B cell (primary cell): ENCODE results near the gene HAGHL. TPM values are rescaled to one million over a fixed set of nuclear protein-coding genes. Genes with fewer than 3 reads are reported as not detected.

Experiments
- ATAC-seq: fragments of 200-7000 bp; cut with Tn5 transposase; one replicate; pipeline ENCODE4 v1.10.0; 2021; ENCODE audit warnings: low read depth, mild to moderate bottlenecking, moderate number of reproducible peaks, moderate library complexity
- CTCF ChIA-PET: fragments of 350-600 bp; sonication (Branson Sonifier 250); formaldehyde crosslinking; loops from one replicate; lab custom pipeline; 2021; ENCODE audit warnings: antibody characterized with exemption, inconsistent platforms; lab: Charles Lee
- POLR2A ChIA-PET: fragments of 350-600 bp; sonication (Branson Sonifier 250); formaldehyde crosslinking; loops from one replicate; lab custom pipeline; 2021; ENCODE audit warnings: antibody characterized with exemption; lab: Charles Lee
- DNase-seq: peaks from one replicate; pipeline ENCODE4 v3.0.0; 2013
- H2AFZ ChIP-seq: 2 replicates; pipeline ENCODE4 v1.6.1; 2012; ENCODE audit warnings: mild to moderate bottlenecking, low read depth, low read length; ENCODE audit not compliant: insufficient read depth, poor library complexity, severe bottlenecking
- H3K27ac ChIP-seq, 2 donors: 1 replicate in 1 of 2; 2 replicates in 1 of 2; pipeline ENCODE4 v1.5.1; 2012 to 2013; ENCODE audit warnings: low read length in 2 of 2, mild to moderate bottlenecking in 2 of 2, moderate library complexity in 1 of 2
- H3K27me3 ChIP-seq, 4 experiments: fragments of 200-600 bp in 1 of 4; sonication (generic) in 1 of 4; replicated peaks in 1 of 4; 1 replicate in 2 of 4; 2 replicates in 2 of 4; pipeline versions ENCODE4 v1.6.1 to v1.7.0; 2013 to 2016; ENCODE audit warnings: low read length in 3 of 4, mild to moderate bottlenecking in 2 of 4, mixed read lengths in 1 of 4, moderate library complexity in 1 of 4; ENCODE audit not compliant: insufficient read depth in 4 of 4, control insufficient read depth in 3 of 4; ENCODE audit errors: control extremely low read depth in 1 of 4
- H3K36me3 ChIP-seq, 2 experiments: replicated peaks in 1 of 2; 1 replicate in 1 of 2; 2 replicates in 1 of 2; pipeline versions ENCODE4 v1.6.1 to v1.7.1; 2013; ENCODE audit warnings: low read length in 1 of 2; ENCODE audit not compliant: insufficient read depth in 2 of 2, control insufficient read depth in 1 of 2; ENCODE audit errors: control extremely low read depth in 1 of 2, extremely low read depth in 1 of 2
- H3K4me1 ChIP-seq, 2 donors: fragments of 200-600 bp in 1 of 2; sonication (generic) in 1 of 2; 1 replicate in 1 of 2; 2 replicates in 1 of 2; pipeline versions ENCODE4 v1.5.1 to v1.6.1; 2013 to 2017; ENCODE audit warnings: low read length in 2 of 2; ENCODE audit not compliant: control insufficient read depth in 2 of 2, insufficient read depth in 2 of 2
- H3K4me2 ChIP-seq: replicated peaks from 2 replicates; pipeline ENCODE3; 2012; ENCODE audit warnings: mild to moderate bottlenecking, low read depth, low read length; ENCODE audit not compliant: poor library complexity, severe bottlenecking
- H3K4me3 ChIP-seq, 5 experiments: fragments of 200-600 bp in 1 of 5; sonication (generic) in 1 of 5; 1 replicate in 3 of 5; 2 replicates in 2 of 5; pipeline versions ENCODE4 v1.5.1 to v1.7.0; 2011 to 2016; ENCODE audit warnings: low read length in 4 of 5, mild to moderate bottlenecking in 4 of 5, low read depth in 2 of 5, control low read depth in 1 of 5, moderate library complexity in 1 of 5; ENCODE audit not compliant: insufficient read depth in 1 of 5; ENCODE audit errors: control extremely low read depth in 1 of 5, extremely low read depth in 1 of 5
- H3K79me2 ChIP-seq: fragments of 200-600 bp; sonication (generic); one replicate; pipeline ENCODE4 v1.6.0; 2016; ENCODE audit warnings: low read length; ENCODE audit not compliant: control insufficient read depth, insufficient read depth
- H3K9ac ChIP-seq: fragments of 200-600 bp; sonication (generic); 2 replicates; pipeline ENCODE4 v1.6.1; 2017; ENCODE audit warnings: mild to moderate bottlenecking, low read length, moderate library complexity
- H3K9me3 ChIP-seq, 3 donors: one replicate each; pipeline versions ENCODE4 v1.6.1 to v1.7.1; 2013; ENCODE audit warnings: low read length in 2 of 3; ENCODE audit not compliant: control insufficient read depth in 2 of 3, insufficient read depth in 1 of 3; ENCODE audit errors: control extremely low read depth in 1 of 3
- H4K20me1 ChIP-seq: 2 replicates; pipeline ENCODE4 v1.6.0; 2012; ENCODE audit warnings: mild to moderate bottlenecking, low read length; ENCODE audit not compliant: insufficient read depth, control insufficient read depth, poor library complexity, severe bottlenecking
- H3K27ac Mint-ChIP-seq: one replicate; pipeline ENCODE4 v1.8.0; 2021; ENCODE audit warnings: mixed read lengths
- H3K27me3 Mint-ChIP-seq: one replicate; pipeline ENCODE4 v1.8.0; 2021; ENCODE audit warnings: mixed read lengths
- H3K4me1 Mint-ChIP-seq: one replicate; pipeline ENCODE4 v1.8.0; 2021; ENCODE audit warnings: mixed read lengths
- H3K4me3 Mint-ChIP-seq: one replicate; pipeline ENCODE4 v1.8.0; 2021; ENCODE audit warnings: mixed read lengths
- H3K9me3 Mint-ChIP-seq: one replicate; pipeline ENCODE4 v1.8.0; 2022; ENCODE audit warnings: mixed read lengths; ENCODE audit not compliant: insufficient read depth
- CTCF ChIP-seq: fragments of 200-600 bp; IDR thresholded peaks from one replicate; pipeline ENCODE4 v1.8.0; 2022; ENCODE audit warnings: antibody characterized with exemption, mild to moderate bottlenecking
- EZH2 ChIP-seq: IDR thresholded peaks from 2 replicates; pipeline ENCODE4 v1.6.1; 2012; ENCODE audit warnings: borderline replicate concordance, low read depth, mild to moderate bottlenecking, moderate library complexity, low read length; ENCODE audit not compliant: insufficient read depth, poor library complexity, severe bottlenecking
- WGBS: methylation state at CpG from one replicate; pipeline ENCODE4 v1.1.5; 2013; ENCODE audit warnings: missing lambda C conversion rate; ENCODE audit not compliant: insufficient coverage; 5-methylcytosine and 5-hydroxymethylcytosine counted together
- intact Hi-C: fragments of 100-400 bp; cut with micrococcal nuclease; formaldehyde crosslinking; loops from one replicate; pipeline ENCODE4 v1.10.0; 2022
- polyA plus RNA-seq: library from polyadenylated mRNA; depleted of rRNA; stranded (reverse); fragments of >200 nt; gene quantifications from 2 replicates; pipeline ENCODE4 v1.2.3, GENCODE V29; 2012
- total RNA-seq, 2 donors: library from RNA; stranded (reverse); fragments of 120-200 nt in 1 of 2; gene quantifications; 1 replicate in 1 of 2; 2 replicates in 1 of 2; pipeline versions ENCODE4 v1.2.3 to v1.2.4, GENCODE V29; 2013 to 2022

The HAGHL gene
- total and polyA plus RNA-seq, 2 donors (not counting 1 experiment from before 2014, with no cell fraction given), result 32.3 to 87.1 TPM

GRCh38 chr16:722835-723633 is 3.9 kb upstream of the HAGHL start:
- no peaks in the 10 kb centered on the region for H3K79me2 ChIP-seq
- no peaks in the 10 kb centered on the region for H3K27me3 Mint-ChIP-seq
- WGBS, result 89% methylated on average over 18 of the region's 24 CpGs
- H4K20me1 ChIP-seq, result peaks cover 16% of the 10 kb centered on the region
- H3K36me3 ChIP-seq, result no peaks in the 10 kb centered on the region
- no peak for TF ChIP-seq EZH2
- TF ChIP-seq CTCF, result no peak
- peaks cover 22 to 47% of the 10 kb centered on the region in 2 donors for H3K4me1 ChIP-seq
- intact Hi-C loops, result loop anchor here (5.0 kb wide), 1 partner anchor 41 kb away; the partner anchor contains the start of genes JMJD8 and STUB1
- H3K27me3 ChIP-seq, result no peaks in the 10 kb centered on the region
- H3K27ac Mint-ChIP-seq, result peak overlapping the region; percentile 41
- H3K4me1 Mint-ChIP-seq, result peaks cover 26% of the 10 kb centered on the region
- peak overlapping the region in 1 of 2 donors; percentile 9 for H3K27ac ChIP-seq
- CTCF ChIA-PET, result interaction anchor here (0.9 to 3.8 kb wide), 6 partner anchors 9 to 689 kb away, joined by 3 to 26 read pairs (median 3); partner anchors contain the start of gene CIAO3
- no peak for DNase-seq
- ATAC-seq, result no peak
- H3K4me3 ChIP-seq, result no peak overlapping the region
- no peak overlapping the region for H3K4me2 ChIP-seq
- POLR2A ChIA-PET, result no interaction called here
- H3K4me3 Mint-ChIP-seq, result peak overlapping the region; percentile 44
- no peaks in the 10 kb centered on the region for H3K9me3 Mint-ChIP-seq
- no peak overlapping the region for H3K9ac ChIP-seq
- no peak overlapping the region for H2AFZ ChIP-seq
- peaks cover 0 to 3% (median 0%) of the 10 kb centered on the region in 3 donors for H3K9me3 ChIP-seq

- WGBS, result 16% methylated on average over 8 of the region's 9 CpGs
- no peak overlapping the region for H3K4me2 ChIP-seq
Measured at GRCh38 chr16:723695-724094, 3.2 kb upstream of the HAGHL start.

More at GRCh38 chr16:723695-724094, 3.2 kb upstream of the HAGHL start:
- H3K4me1 Mint-ChIP-seq, result peaks cover 28% of the 10 kb centered on the region
- DNase-seq, result no peak
- no peak overlapping the region for H3K27ac Mint-ChIP-seq
- no peaks in the 10 kb centered on the region for H3K79me2 ChIP-seq
- H3K4me3 ChIP-seq, result no peak overlapping the region
- H2AFZ ChIP-seq, result no peak overlapping the region
- H3K4me1 ChIP-seq, result peaks cover 25 to 51% of the 10 kb centered on the region in 2 donors
- H3K27me3 ChIP-seq, result no peaks in the 10 kb centered on the region
- peaks cover 0 to 3% (median 0%) of the 10 kb centered on the region in 3 donors for H3K9me3 ChIP-seq
- TF ChIP-seq CTCF (no peak), EZH2 (no peak)
- ATAC-seq, result no peak
- H3K9me3 Mint-ChIP-seq, result no peaks in the 10 kb centered on the region
- CTCF ChIA-PET, result interaction anchor here (1.4 kb wide), 1 partner anchor 14 kb away, joined by 3 read pairs; no protein-coding TSS in a partner anchor
- intact Hi-C loops, result loop anchor here (5.0 kb wide), 1 partner anchor 41 kb away; the partner anchor contains the start of genes JMJD8 and STUB1
- no peaks in the 10 kb centered on the region for H3K36me3 ChIP-seq
- H3K9ac ChIP-seq, result no peak overlapping the region
- H3K27me3 Mint-ChIP-seq, result no peaks in the 10 kb centered on the region
- peaks cover 16% of the 10 kb centered on the region for H4K20me1 ChIP-seq
- no peak overlapping the region for H3K4me3 Mint-ChIP-seq
- H3K27ac ChIP-seq, result no peak overlapping the region
- POLR2A ChIA-PET, result interaction anchor here (1.4 kb wide), 1 partner anchor 14 kb away, joined by 3 read pairs; no protein-coding TSS in a partner anchor
